HL-60/S4 treated with phorbol 12-myristate 13-acetate at 8.2 ng/mL for 4 days and 3 days (cell line): ENCODE data around the gene OR2V2.

Source experiments
- in situ Hi-C: fragments of 300-500 bp; cut with MboI; formaldehyde crosslinking; loops from 2 replicates; pipeline ENCODE4 v1.15.0; 2022; ENCODE audit warnings: low sequenced_read_pairs

OR2V2 gene

GRCh38 chr5:181205761-181206649, 58.6 kb downstream of the OR2V2 start:
- in situ Hi-C loops, result no loop called here

DNA sequence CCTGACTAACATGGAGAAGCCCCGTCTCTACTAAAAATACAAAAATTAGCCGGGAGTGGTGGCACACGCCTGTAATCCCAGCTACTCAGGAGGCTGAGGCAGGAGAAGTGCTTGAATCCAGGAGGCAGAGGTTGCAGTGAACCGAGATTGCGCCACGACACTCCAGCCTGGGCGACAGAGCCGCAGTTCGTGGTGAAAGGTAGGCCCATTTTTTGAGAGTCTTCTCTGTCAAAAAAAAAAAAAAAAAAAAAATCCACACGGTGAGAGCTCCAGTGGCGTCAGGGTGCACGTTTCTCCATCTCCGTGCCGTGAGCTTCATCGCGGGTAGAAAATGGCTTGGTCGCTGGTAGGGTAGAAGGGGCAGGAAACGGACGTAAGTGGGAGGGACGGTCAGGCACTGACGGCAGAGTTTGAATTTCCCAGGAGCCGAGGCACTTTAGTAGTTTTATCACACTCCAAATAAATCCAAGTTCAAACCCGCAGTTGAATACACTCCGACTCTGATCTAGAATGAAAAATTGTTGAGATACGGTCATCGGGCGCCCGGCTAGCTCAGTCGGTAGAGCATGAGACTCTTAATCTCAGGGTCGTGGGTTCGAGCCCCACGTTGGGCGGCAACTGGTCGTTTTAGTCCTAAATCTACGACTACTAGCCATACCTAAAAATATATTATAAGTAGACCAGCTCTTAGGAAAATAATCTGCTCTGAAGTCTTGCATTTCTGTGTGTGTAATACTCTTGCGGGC, 60.0 kb downstream of the OR2V2 start:
- in situ Hi-C loops, result no loop called here

DNA sequence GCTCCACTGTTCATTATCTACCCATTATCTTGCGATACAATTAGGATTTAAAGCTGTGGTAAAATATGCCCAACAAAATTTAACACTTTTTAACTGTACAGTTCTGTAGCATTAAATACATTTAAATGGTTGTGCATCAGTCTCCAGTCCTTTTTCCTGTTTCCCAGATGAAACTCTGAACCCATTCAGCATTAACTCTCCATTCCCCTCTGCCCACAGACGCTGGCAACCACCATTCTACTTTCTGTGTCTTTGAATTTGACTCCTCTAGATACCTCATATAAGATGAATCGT, 60.5 kb downstream of the OR2V2 start:
- in situ Hi-C loops, result no loop called here
